NCI-H2107 treated with DMSO at 0.1 percent for 48 hours (cell line): ENCODE results near the gene E2F2.
"Not testable (repeated sequence)": the region's sequence is repeated elsewhere in the genome, so short reads cannot be mapped to it uniquely, and the experiment has no call there.

Source experiments
- DNase-seq: peaks from one replicate; lab custom pipeline; 2025; ENCODE audit not compliant: unreplicated experiment; lab: John Stamatoyannopoulos, UW

E2F2 gene

DNA sequence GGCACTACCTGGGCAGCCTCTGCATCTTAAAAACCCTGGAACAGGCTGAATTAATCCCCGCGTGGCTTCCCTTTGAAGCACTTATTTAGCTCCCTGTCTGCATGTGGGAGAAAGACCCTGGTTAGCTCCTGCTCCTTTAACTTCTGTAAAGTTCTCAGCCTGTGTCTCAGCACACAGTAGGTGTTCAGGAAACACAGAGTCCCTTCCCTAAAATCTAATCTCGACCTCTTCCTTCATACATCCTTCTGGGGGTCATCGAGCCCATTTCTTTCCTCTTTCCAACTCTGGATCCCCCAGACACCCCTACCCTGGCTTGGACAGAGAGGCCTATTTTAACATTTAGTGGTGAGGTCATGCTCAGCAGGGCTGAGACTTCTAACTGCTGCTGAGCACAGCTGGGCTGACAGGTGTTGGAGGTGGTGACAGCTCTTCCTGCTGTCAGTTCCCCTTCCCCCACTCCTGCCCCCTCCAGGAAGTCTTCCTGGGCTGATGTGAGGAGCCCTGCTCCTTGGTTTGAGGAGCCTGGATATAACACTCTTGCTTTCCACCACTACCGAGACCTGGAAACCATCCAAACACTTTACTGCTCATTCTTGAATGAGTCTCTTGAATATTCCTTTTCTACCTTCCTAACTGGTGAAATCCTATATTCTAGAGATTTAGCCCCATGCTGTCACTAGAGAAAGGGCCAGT lies 5.3 kb downstream of the E2F2 start:
- DNase-seq = peak; percentile 41

- DNase-seq = peak; percentile 93
Observed at GRCh38 chr1:23524716-23525401, 6.2 kb downstream of the E2F2 start.

GRCh38 chr1:23524163-23524562 lies 6.9 kb downstream of the E2F2 start:
- DNase-seq = no peak

DNA sequence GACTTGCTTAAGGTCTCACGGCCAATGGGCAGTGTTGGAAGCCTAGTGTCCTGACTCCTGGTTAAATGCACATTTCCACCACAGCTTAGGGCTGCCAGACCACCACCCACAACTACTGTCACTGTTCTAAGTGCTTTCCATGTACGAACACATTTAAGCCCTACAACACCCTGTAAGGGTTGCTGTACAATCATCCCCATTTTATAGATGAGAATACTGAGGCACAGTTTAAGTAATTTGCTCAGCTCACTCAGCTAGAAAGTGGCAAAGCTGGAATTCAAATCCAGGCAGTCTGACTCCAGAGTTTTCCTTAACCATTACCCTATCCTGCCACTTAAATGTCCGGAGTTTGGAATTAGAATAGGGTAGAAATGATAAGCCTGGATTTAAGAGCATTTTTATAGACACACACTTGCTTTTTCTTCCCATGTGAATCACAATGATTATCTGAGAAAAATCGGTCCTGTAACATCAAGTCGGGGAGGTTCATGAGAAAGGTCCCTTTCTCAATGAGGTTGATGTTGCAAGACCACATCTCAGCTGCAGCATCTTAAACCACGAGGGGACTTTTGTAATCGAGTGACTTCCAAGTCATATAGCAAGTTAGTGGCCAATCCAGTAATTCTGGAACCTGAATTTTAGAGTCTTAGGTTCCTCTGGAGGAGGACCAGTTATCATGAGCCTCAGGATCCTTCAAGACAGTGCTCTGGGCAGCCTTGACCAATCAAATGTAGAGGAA lies 8.6 kb downstream of the E2F2 start:
- no peak for DNase-seq

DNA sequence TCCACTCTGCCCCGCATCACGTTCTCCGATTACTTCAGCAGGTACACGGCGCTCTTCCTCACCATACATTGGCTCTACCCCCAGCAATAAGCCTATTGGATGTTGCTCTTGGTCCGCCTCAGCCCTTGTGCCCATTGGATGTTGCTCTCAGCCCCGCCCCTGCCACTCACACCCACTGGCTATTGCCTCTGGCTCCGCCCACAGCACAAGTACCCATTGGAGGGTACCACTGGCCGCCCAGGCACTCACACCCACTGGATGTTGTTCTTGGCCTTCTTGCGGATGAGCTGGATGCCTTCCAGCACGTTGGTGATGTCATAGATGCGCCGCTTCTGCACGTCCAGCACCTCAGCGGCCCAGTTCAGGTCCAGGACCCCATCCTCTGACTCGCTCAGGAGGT lies 9.4 kb downstream of the E2F2 start:
- DNase-seq = no peak

DNA sequence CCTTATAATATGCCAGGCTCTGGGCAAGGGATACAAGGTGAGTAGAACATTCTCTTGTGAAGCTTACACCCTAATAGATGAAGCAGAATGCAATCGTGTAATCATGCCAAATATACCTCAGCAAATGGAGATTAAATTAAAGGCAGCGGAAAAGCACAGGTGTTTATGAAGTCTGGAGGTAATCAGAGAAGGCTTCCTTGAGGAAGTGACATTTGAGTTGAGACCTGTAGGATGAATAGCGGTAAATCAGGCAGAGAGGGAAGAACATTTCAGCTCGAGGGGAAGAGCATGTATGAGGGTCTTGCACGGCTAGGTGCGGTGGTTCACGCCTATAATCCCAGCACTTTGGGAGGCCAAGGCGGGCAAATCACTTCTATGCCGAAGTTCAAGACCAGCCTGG lies 13.5 kb downstream of the E2F2 start:
- DNase-seq = no peak

- no peak for DNase-seq
Observed at GRCh38 chr1:23515905-23516304, 15.1 kb downstream of the E2F2 start.

- DNase-seq = no peak
Observed at GRCh38 chr1:23514111-23514679, 16.8 kb downstream of the E2F2 start.

- DNase-seq = no peak
Observed at GRCh38 chr1:23509896-23510295, 21.1 kb downstream of the E2F2 start.

DNA sequence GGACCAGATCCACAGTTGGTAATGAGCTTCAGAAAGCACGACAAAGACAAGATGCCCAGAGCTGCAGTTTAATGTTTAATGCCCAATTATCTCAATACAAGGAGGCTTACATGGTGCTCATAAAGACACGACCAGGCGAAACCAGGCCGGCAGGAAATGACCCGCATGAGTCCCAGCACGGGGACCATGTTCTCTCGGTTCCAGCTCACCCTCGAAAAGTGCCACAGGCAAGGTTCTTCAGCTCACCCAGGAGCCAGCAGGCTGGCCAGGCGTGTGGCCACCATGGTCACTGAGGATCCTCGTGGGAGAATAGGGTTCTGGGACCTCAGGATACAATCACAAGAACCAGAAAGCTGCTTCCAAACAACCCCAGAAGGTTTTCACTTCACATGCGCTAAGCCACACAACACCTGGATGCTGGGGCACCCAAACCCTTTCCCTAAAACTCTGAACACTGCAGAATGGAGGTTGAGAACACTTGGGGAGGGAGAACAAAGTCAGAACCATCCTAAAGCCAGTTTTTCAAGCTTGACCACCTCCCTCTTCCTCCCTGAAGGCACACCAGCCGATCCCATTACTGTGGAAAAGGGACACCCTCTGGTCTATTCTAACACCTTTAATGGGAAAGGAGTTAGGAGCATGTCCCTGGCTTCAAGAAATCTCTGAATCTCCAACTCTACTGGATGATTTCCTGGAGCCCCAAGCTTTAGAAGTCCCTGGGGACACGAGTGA lies 24.5 kb downstream of the E2F2 start:
- DNase-seq = no peak

- no peak for DNase-seq
Observed at GRCh38 chr1:23505851-23506250, 25.2 kb downstream of the E2F2 start.

GRCh38 chr1:23504156-23504555 lies 26.9 kb downstream of the E2F2 start:
- DNase-seq = not testable (repeated sequence)

- no peak for DNase-seq
Observed at GRCh38 chr1:23502951-23503350, 28.1 kb downstream of the E2F2 start.

GRCh38 chr1:23500466-23500865 lies 30.6 kb downstream of the E2F2 start:
- DNase-seq = no peak

DNA sequence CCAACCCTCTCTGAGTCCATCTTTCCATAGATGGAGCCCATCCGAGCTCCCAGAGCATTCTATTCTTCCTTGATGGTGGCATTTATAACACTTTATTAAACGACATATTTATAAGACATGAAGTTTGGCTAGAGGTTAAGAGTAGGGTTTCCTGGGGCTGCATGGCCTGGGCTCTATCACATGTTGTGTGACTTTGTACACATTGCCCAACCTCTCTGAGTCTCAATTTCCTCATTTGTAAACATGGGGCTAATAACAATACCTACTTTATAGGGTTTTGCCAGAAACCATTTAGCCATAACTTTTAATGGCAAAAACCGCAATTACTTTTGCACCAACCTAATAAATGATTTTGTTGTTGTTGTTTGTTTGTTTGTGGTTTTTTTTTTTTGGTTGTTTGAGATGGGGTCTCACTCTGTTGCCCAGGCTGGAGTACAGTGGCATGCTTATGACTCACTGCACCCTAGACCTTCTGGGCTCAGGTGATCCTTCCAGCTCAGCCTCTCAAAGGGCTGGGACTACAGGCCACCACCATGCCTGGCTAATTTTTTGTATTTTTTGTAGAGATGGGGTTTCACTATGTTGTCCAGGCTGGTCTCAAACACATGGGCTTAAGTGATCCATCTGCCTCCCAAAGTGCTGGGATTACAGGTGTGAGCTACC lies 33.1 kb downstream of the E2F2 start:
- no peak for DNase-seq

GRCh38 chr1:23496490-23497181 lies 34.4 kb downstream of the E2F2 start:
- DNase-seq = no peak

DNA sequence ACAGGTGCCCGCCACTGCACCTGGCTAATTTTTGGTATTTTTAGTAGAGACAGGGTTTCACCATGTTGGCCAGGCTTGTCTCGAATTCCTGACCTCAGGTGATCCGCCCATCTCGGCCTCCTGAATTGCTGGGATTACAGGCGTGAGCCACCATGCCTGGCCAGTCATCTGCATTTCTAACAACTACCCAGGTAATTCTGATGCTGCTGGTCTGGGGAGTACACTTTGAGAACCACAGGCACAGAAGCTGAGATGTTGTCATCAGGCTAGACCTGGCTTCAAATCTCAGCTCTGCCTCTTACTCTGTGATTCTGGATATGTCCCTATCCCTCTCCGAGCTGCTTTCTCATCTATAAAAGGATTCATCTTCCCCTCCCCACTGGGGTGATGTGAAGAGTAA lies 36.2 kb downstream of the E2F2 start:
- DNase-seq = not testable (repeated sequence)

- DNase-seq = not testable (repeated sequence)
Observed at GRCh38 chr1:23492776-23493175, 38.3 kb downstream of the E2F2 start.

DNA sequence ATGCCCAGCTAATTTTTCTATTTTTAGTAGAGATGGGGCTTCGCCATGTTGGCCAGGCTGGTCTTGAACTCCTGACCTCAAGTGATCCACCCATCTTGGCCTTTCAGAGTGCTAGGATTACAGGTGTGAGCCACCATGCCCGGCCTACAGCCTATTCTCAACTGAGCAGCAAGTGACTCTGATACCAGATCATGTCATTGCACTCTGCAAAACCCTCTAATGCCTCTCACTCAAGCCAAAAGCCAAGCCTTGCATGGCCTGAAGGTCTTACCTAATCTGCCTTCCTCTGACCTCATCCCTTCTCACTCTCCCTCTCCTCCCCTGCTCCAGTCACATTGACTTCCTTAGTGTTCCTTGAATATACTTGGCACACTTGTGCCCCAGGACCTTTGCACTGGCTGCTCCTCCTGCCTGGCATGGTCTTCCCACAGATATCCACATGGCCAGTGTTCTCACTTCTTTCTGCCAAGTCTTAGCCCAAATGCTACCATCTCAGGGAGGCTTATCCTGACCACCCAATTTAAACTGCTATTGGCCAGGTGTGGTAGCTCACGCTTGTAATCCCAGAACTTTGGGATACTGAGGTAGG lies 38.8 kb downstream of the E2F2 start:
- no peak for DNase-seq

DNA sequence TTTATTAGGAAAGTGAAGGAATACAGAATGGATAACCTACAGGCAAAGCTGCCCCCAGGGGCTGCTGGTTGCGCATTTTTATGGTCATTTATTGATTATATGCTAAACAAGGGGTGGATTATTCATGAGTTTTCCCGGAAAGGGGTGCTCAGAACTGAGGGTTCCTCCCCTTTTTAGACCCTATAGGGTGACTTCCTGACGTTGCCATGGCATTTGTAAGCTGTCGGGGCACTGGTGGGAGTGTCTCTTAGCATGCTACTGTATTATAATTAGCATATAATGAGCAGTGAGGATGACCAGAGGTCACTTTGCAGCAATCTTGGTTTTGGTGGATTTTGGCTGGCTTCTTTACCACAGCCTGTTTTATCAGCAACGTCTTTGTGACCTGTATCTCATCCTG lies 41.2 kb downstream of the E2F2 start:
- DNase-seq = no peak
